Smooth muscle cell (in vitro differentiated cells): ENCODE results near the gene LINGO4. TPM values are rescaled to one million over a fixed set of nuclear protein-coding genes. Genes with fewer than 3 reads are reported as not detected.

Source experiments
- DNase-seq: peaks from one replicate; lab custom pipeline; 2025; ENCODE audit not compliant: unreplicated experiment; lab: John Stamatoyannopoulos, UW
- H2AFZ ChIP-seq: fragments of 200-600 bp; sonication (generic); 2 replicates; pipeline ENCODE4 v1.6.0; 2016; ENCODE audit warnings: antibody characterized with exemption, low read depth, mild to moderate bottlenecking
- H3F3A ChIP-seq: fragments of 200-600 bp; sonication (generic); 2 replicates; pipeline ENCODE4 v1.6.0; 2017; ENCODE audit warnings: antibody characterized with exemption, low read depth
- H3K27ac ChIP-seq: fragments of 200-600 bp; sonication (generic); 2 replicates; pipeline ENCODE4 v1.5.1; 2016; ENCODE audit warnings: low read depth, mild to moderate bottlenecking
- H3K27me3 ChIP-seq: fragments of 200-600 bp; sonication (generic); 2 replicates; pipeline ENCODE4 v1.6.1; 2016; ENCODE audit warnings: low read depth, mild to moderate bottlenecking
- H3K36me3 ChIP-seq: fragments of 200-600 bp; sonication (generic); 2 replicates; pipeline ENCODE4 v1.5.1; 2016; ENCODE audit warnings: low read depth
- H3K4me1 ChIP-seq: fragments of 200-600 bp; sonication (generic); 2 replicates; pipeline ENCODE4 v1.5.1; 2016; ENCODE audit warnings: low read depth
- H3K4me2 ChIP-seq: fragments of 200-600 bp; sonication (generic); 2 replicates; pipeline ENCODE4 v1.6.0; 2016; ENCODE audit warnings: mild to moderate bottlenecking
- H3K4me3 ChIP-seq: fragments of 200-600 bp; sonication (generic); 2 replicates; pipeline ENCODE4 v1.5.1; 2016; ENCODE audit warnings: mild to moderate bottlenecking
- H3K79me2 ChIP-seq: fragments of 200-600 bp; sonication (generic); 2 replicates; pipeline ENCODE4 v1.6.0; 2016; ENCODE audit warnings: low read depth, mild to moderate bottlenecking
- H3K9ac ChIP-seq: fragments of 200-600 bp; sonication (generic); 2 replicates; pipeline ENCODE4 v1.6.0; 2016; ENCODE audit warnings: low read depth
- H3K9me3 ChIP-seq: fragments of 200-600 bp; sonication (generic); replicated peaks from 2 replicates; pipeline ENCODE4 v1.5.1; 2016; ENCODE audit warnings: low read depth
- H4K20me1 ChIP-seq: fragments of 200-600 bp; sonication (generic); 2 replicates; pipeline ENCODE4 v1.6.0; 2016; ENCODE audit warnings: low read depth
- CTCF ChIP-seq: fragments of 200-600 bp; sonication (generic); IDR thresholded peaks from 2 replicates; pipeline ENCODE4 v1.5.1; 2017; ENCODE audit warnings: borderline replicate concordance, mild to moderate bottlenecking, antibody characterized with exemption; ENCODE audit not compliant: insufficient read depth, poor library complexity, severe bottlenecking
- WGBS: methylation state at CpG from one replicate; pipeline ENCODE4 v1.1.7; 2016; ENCODE audit warnings: low lambda C conversion rate; 5-methylcytosine and 5-hydroxymethylcytosine counted together
- polyA plus RNA-seq: library from polyadenylated mRNA; unstranded; fragments of >200 nt; fragmentation: Nextera tagmentation; extraction: Ambion mirVana; gene quantifications from 2 replicates; pipeline ENCODE4 v1.2.1, GENCODE V29; 2016
- total RNA-seq: library from RNA; depleted of rRNA; stranded (reverse); fragments of >200 nt; gene quantifications from 2 replicates; pipeline ENCODE4 v1.2.3, GENCODE V29; 2014

LINGO4 gene
- total and polyA plus RNA-seq, 2 experiments from 2014 or later, result not detected

GRCh38 chr1:151833172-151833900, 28.1 kb upstream of the LINGO4 start:
- H4K20me1 ChIP-seq, result no peaks in the 10 kb centered on the region
- no peak overlapping the region for H3K27ac ChIP-seq
- no peaks in the 10 kb centered on the region for H3K36me3 ChIP-seq
- H3K79me2 ChIP-seq, result no peaks in the 10 kb centered on the region
- H3K9me3 ChIP-seq, result no peaks in the 10 kb centered on the region
- H3K9ac ChIP-seq, result no peak overlapping the region
- H3F3A ChIP-seq, result peaks cover 5% of the 10 kb centered on the region
- H2AFZ ChIP-seq, result no peak overlapping the region
- no peak for DNase-seq
- no peak for TF ChIP-seq CTCF
- 96% methylated on average over 4 of the region's 8 CpGs for WGBS
- no peak overlapping the region for H3K4me3 ChIP-seq
- no peak overlapping the region for H3K4me2 ChIP-seq
- peaks cover 3% of the 10 kb centered on the region for H3K4me1 ChIP-seq
- H3K27me3 ChIP-seq, result peaks cover 16% of the 10 kb centered on the region

DNA sequence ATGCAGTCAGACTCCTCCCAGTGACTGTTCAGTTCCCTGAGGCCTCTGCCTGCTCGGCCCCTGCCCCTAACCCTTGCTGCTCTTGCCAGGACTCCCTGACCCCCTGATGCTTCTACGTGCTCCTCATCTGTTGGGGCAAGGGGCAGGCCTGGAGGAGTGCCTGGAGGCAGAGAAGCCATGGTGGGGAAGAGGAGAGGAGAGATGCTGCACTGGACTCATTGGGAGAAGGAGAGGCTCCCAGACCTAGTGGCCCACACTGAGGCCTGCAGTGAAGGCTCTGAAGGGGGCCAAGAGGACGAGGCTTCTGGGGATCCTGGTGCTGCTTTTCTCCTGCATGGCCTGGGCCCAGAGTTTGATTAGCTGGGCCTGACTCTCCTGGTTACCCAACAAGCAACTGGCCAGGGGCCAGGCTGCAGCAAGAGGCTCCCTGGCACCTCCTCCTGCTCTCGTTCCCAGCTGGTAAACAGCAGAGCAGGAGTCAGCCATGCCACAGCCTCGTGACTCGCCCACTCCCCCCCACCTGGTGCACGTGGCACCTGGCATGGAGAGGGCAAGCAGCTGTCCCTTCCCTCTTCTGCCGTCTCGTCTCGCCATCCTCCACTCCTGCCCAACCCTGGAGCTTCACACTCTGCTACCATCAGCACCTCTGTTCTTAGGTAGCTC, 27.2 kb upstream of the LINGO4 start:
- H3K4me1 ChIP-seq, result peaks cover 3% of the 10 kb centered on the region
- no peaks in the 10 kb centered on the region for H4K20me1 ChIP-seq
- no peak overlapping the region for H3K9ac ChIP-seq
- H3K27ac ChIP-seq, result no peak overlapping the region
- no peak overlapping the region for H3K4me3 ChIP-seq
- DNase-seq, result no peak
- H3K9me3 ChIP-seq, result no peaks in the 10 kb centered on the region
- H3F3A ChIP-seq, result peaks cover 2% of the 10 kb centered on the region
- H2AFZ ChIP-seq, result no peak overlapping the region
- no peaks in the 10 kb centered on the region for H3K79me2 ChIP-seq
- peaks cover 7% of the 10 kb centered on the region for H3K27me3 ChIP-seq
- WGBS, result 87% methylated on average over 10 of the region's 10 CpGs
- no peak overlapping the region for H3K4me2 ChIP-seq
- no peaks in the 10 kb centered on the region for H3K36me3 ChIP-seq
- no peak for TF ChIP-seq CTCF

DNA sequence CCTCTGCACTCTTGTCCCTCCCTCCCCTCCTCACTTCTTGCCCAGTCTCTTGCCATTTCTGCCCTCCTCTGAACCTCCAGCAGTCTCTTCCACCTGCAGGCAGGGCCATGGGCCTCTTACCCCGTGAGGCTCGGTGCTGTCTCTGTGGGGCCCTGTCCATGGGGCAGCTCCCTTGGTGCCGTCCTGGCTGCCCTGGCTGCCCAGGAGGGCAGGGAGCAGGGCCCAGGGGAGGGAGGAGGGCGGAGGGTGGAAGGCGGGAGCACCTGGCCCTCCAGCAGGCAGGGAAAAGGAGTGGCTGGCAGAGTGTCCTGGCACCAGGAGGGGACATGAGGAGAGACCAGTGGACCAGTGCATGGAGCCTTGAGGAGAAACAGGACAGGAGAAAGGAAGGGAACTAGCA, 26.4 kb upstream of the LINGO4 start, which contains the start of gene RORC:
Gene RORC (minus strand): TSS at position 198 of the 400 bp plus-strand sequence. CDS start 38 bp downstream, at position 160.
- WGBS, result 92% methylated on average over 5 of the region's 5 CpGs
- no peak within 1 kb of the TSS for H3K9ac ChIP-seq
- DNase-seq, result no peak

More for the DNA sequence above, 26.4 kb upstream of the LINGO4 start, which contains the start of gene RORC:
- Histone ChIP-seq H2AFZ (no peak within 1 kb of the TSS), H3K4me3 (no peak within 1 kb of the TSS), H4K20me1 (no peaks in the 10 kb centered on the region), H3K79me2 (no peaks in the 10 kb centered on the region), H3K4me1 (peaks cover 3% of the 10 kb centered on the region), H3K9me3 (no peaks in the 10 kb centered on the region), H3K4me2 (no peak within 1 kb of the TSS), H3K36me3 (no peaks in the 10 kb centered on the region), H3K27me3 (no peaks in the 10 kb centered on the region), H3K27ac (no peak within 1 kb of the TSS), H3F3A (no peaks in the 10 kb centered on the region)
- no peak for TF ChIP-seq CTCF
